ENCODE data around the gene CAPZA1. TPM values are rescaled to one million over a fixed set of nuclear protein-coding genes. Genes with fewer than 3 reads are reported as not detected.

CAPZA1 gene
- total RNA-seq (100 to 1,000 TPM; 166 to 179 TPM), total RNA-seq (140 to 627 (median 288) reads per million in 172 experiments)
- polyA plus RNA-seq (2013, experiment 1 of 2): 136 TPM
- 138 TPM for polyA plus RNA-seq (2013, experiment 2 of 2)

- Mint-ChIP-seq H3K4me3 (peak within 1 kb of the TSS; percentile 100), H3K27ac (peak within 1 kb of the TSS; percentile 95), H3K9me3 (no peaks in the 10 kb centered on the region), H3K27me3 (no peaks in the 10 kb centered on the region), H3K36me3 (ENCODE audit: low read depth) (peaks cover 60% of the 10 kb centered on the region), H3K4me1 (ENCODE audit: low read depth) (peaks cover 54% of the 10 kb centered on the region)
- TF ChIP-seq, protein P1, sequence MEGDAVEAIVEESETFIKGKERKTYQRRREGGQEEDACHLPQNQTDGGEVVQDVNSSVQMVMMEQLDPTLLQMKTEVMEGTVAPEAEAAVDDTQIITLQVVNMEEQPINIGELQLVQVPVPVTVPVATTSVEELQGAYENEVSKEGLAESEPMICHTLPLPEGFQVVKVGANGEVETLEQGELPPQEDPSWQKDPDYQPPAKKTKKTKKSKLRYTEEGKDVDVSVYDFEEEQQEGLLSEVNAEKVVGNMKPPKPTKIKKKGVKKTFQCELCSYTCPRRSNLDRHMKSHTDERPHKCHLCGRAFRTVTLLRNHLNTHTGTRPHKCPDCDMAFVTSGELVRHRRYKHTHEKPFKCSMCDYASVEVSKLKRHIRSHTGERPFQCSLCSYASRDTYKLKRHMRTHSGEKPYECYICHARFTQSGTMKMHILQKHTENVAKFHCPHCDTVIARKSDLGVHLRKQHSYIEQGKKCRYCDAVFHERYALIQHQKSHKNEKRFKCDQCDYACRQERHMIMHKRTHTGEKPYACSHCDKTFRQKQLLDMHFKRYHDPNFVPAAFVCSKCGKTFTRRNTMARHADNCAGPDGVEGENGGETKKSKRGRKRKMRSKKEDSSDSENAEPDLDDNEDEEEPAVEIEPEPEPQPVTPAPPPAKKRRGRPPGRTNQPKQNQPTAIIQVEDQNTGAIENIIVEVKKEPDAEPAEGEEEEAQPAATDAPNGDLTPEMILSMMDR (IDR thresholded peaks at IDR 0.05): no peak
- POLR2A ChIA-PET: interaction anchor here (0.6 to 6.3 kb wide), 19 partner anchors 9 to 1309 kb away, joined by 3 to 134 read pairs (median 4); partner anchors contain the start of genes AP4B1, HIPK1, MOV10 and PPM1J
- ATAC-seq (ENCODE audit: poor library complexity) (peak; percentile 67), DNase-seq (peak; percentile 80 to 96 (median 88))
- CTCF ChIA-PET: interaction anchor here (0.9 to 2.1 kb wide), 2 partner anchors 54 to 55 kb away, joined by 3 to 6 read pairs; no protein-coding TSS in a partner anchor
- Histone ChIP-seq H3K4me3 (ENCODE audit: low read length) (peak within 1 kb of the TSS; percentile 69), H3K4me1 (ENCODE audit: insufficient read depth, low read length) (peaks cover 38% of the 10 kb centered on the region), H3K9me3 (ENCODE audit: control insufficient read depth in 1 of 2, insufficient read depth in 1 of 2, low read length in 2 of 2) (no peaks in the 10 kb centered on the region), H3K27ac (ENCODE audit: low read depth in 1 of 2, low read length in 2 of 2) (peak within 1 kb of the TSS; percentile 98 to 100), H3K27me3 (ENCODE audit: control insufficient read depth in 1 of 2, insufficient read depth in 2 of 2, low read length in 2 of 2) (no peaks in the 10 kb centered on the region), H3K36me3 (ENCODE audit: insufficient read depth, low read length) (peaks cover 10% of the 10 kb centered on the region)
- intact Hi-C loops (cut with DNase I, micrococcal nuclease): loop anchor here (2.0 to 10.0 kb wide), 5 partner anchors 87 to 455 kb away; partner anchors contain the start of genes SLC16A1 (in 2 of the 2), LRIG2 (in 1 of the 2), PPM1J (in 1 of the 2) and RHOC (in 1 of the 2)
Measured at GRCh38 chr1:112619518-112620376, at the start of gene CAPZA1. TSS of gene CAPZA1 (plus strand) at chr1:112619832. CDS start at chr1:112619845, 13 bp downstream.

DNA sequence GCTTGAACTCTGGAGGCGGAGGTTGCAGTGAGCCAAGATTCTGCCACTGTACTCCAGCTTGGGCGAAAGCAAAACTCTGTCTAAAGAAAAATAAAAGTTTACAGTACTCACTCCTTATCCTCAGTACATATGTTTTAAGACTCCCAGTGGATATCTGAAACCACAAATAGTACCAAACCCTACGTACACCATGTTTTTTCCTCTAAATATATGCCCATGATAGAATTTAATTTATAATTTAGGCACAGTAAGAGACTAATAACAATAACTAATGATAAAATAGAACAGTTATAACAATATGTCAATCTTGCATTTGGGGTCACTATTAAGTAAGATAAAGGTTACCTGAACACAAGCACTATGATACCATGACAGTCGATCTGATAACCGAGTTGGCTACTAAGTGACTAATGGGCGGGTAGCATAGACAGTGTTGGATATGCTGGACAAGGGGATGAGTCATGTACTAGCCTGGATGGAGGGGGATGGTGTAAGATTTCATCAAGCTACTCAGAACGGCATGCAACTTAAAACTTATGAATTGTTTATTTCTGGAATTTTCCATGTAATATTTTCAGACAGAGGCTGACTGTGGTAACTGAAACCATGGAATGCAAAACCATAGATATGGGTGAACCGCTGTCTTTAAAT is 44.4 kb upstream of the CAPZA1 start:
- Mint-ChIP-seq H3K27me3 (no peaks in the 10 kb centered on the region), H3K4me3 (no peak overlapping the region), H3K9me3 (no peaks in the 10 kb centered on the region), H3K36me3 (ENCODE audit: low read depth) (peaks cover 60% of the 10 kb centered on the region), H3K4me1 (ENCODE audit: low read depth) (no peaks in the 10 kb centered on the region), H3K27ac (no peak overlapping the region)
- TF ChIP-seq, protein P1 (IDR thresholded peaks at IDR 0.05): no peak
- intact Hi-C loops (cut with DNase I, micrococcal nuclease): no loop called here
- ChIA-PET CTCF (no interaction called here), POLR2A (no interaction called here)
- H3K4me3 ChIP-seq (ENCODE audit: low read length): no peak overlapping the region
- ATAC-seq (ENCODE audit: poor library complexity) (no peak), DNase-seq (no peak)
- no peaks in the 10 kb centered on the region for H3K4me1 ChIP-seq (ENCODE audit: insufficient read depth, low read length)
- no peak overlapping the region for H3K27ac ChIP-seq (ENCODE audit: low read depth in 1 of 2, low read length in 2 of 2)
- no peaks in the 10 kb centered on the region for H3K27me3 ChIP-seq (ENCODE audit: control insufficient read depth in 1 of 2, insufficient read depth in 2 of 2, low read length in 2 of 2)
- no peaks in the 10 kb centered on the region for H3K9me3 ChIP-seq (ENCODE audit: control insufficient read depth in 1 of 2, insufficient read depth in 1 of 2, low read length in 2 of 2)
- peaks cover 13% of the 10 kb centered on the region for H3K36me3 ChIP-seq (ENCODE audit: insufficient read depth, low read length)

GRCh38 chr1:112576240-112576639 is 43.4 kb upstream of the CAPZA1 start:
- H3K36me3 Mint-ChIP-seq (ENCODE audit: low read depth): peaks cover 58% of the 10 kb centered on the region
- Histone ChIP-seq H3K36me3 (ENCODE audit: insufficient read depth, low read length) (peaks cover 12% of the 10 kb centered on the region), H3K9me3 (ENCODE audit: control insufficient read depth in 1 of 2, insufficient read depth in 1 of 2, low read length in 2 of 2) (no peaks in the 10 kb centered on the region), H3K27ac (ENCODE audit: low read depth in 1 of 2, low read length in 2 of 2) (no peak overlapping the region), H3K27me3 (ENCODE audit: control insufficient read depth in 1 of 2, insufficient read depth in 2 of 2, low read length in 2 of 2) (no peaks in the 10 kb centered on the region), H3K4me3 (ENCODE audit: low read length) (no peak overlapping the region), H3K4me1 (ENCODE audit: insufficient read depth, low read length) (no peaks in the 10 kb centered on the region)
- ChIA-PET POLR2A (no interaction called here), CTCF (no interaction called here)
- intact Hi-C loops (cut with DNase I, micrococcal nuclease): no loop called here
- no peaks in the 10 kb centered on the region for H3K9me3 Mint-ChIP-seq
- TF ChIP-seq, protein P1 (IDR thresholded peaks at IDR 0.05): no peak
- no peaks in the 10 kb centered on the region for H3K4me1 Mint-ChIP-seq (ENCODE audit: low read depth)
- no peaks in the 10 kb centered on the region for H3K27me3 Mint-ChIP-seq
- no peak overlapping the region for H3K4me3 Mint-ChIP-seq
- DNase-seq (no peak), ATAC-seq (ENCODE audit: poor library complexity) (no peak)
- no peak overlapping the region for H3K27ac Mint-ChIP-seq
